IMR-90 (cell line): ENCODE data around the gene MAP3K13. TPM values are rescaled to one million over a fixed set of nuclear protein-coding genes. Genes with fewer than 3 reads are reported as not detected.

Experiments used
- ATAC-seq: fragments of 200-7000 bp; cut with Tn5 transposase; 2 replicates; pipeline ENCODE4 v1.9.1; 2020; ENCODE audit warnings: low read depth, mild to moderate bottlenecking, moderate library complexity
- BruUV-seq: library from RNA; stranded (reverse); fragments of 400-500 nt; replicated peaks from 2 replicates; lab custom pipeline; 2021; lab: Mats Ljungman, UMichigan
- CTCF ChIA-PET: fragments of 300-600 bp; formaldehyde crosslinking; extraction: SDS; loops from one replicate; lab custom pipeline; 2021; ENCODE audit warnings: antibody characterized with exemption; lab: Yijun Ruan, JAX
- POLR2A ChIA-PET: fragments of 300-600 bp; sonication (Branson Sonifier 250); formaldehyde crosslinking; loops from one replicate; lab custom pipeline; 2022; ENCODE audit warnings: antibody characterized with exemption; ENCODE audit not compliant: unreplicated experiment; lab: Charles Lee
- DNase-seq: peaks from one replicate; pipeline ENCODE4 v3.0.0; 2013
- H2AFZ ChIP-seq: replicated peaks from 2 replicates; pipeline ENCODE3; 2013; ENCODE audit warnings: low read length, mild to moderate bottlenecking; ENCODE audit not compliant: poor library complexity
- H2AK5ac ChIP-seq: 2 replicates; pipeline ENCODE4 v1.6.1; 2013; ENCODE audit warnings: low read depth, low read length, inconsistent platforms
- H2AK9ac ChIP-seq: replicated peaks from 2 replicates; pipeline ENCODE3; 2013; ENCODE audit warnings: mild to moderate bottlenecking, low read depth, low read length, moderate library complexity; ENCODE audit not compliant: poor library complexity
- H2BK120ac ChIP-seq: 2 replicates; pipeline ENCODE4 v1.6.1; 2013; ENCODE audit warnings: low read depth, low read length, inconsistent platforms
- H2BK15ac ChIP-seq: 3 replicates; pipeline ENCODE4 v1.6.1; 2013; ENCODE audit warnings: low read depth, low read length, inconsistent platforms
- H2BK20ac ChIP-seq: 2 replicates; pipeline ENCODE4 v1.6.1; 2013; ENCODE audit warnings: low read depth, mild to moderate bottlenecking, inconsistent platforms, low read length, moderate library complexity
- H2BK5ac ChIP-seq: 2 replicates; pipeline ENCODE4 v1.6.1; 2013; ENCODE audit warnings: mild to moderate bottlenecking, low read depth, low read length, inconsistent platforms; ENCODE audit not compliant: poor library complexity, severe bottlenecking
- H3K14ac ChIP-seq: replicated peaks from 2 replicates; pipeline ENCODE4 v1.6.1; 2013; ENCODE audit warnings: low read depth, low read length, inconsistent platforms
- H3K18ac ChIP-seq: 2 replicates; pipeline ENCODE4 v1.6.1; 2013; ENCODE audit warnings: low read depth, low read length, control low read depth
- H3K23ac ChIP-seq: 2 replicates; pipeline ENCODE4 v1.6.1; 2013; ENCODE audit warnings: low read depth, low read length, inconsistent platforms
- H3K27ac ChIP-seq: 2 replicates; pipeline ENCODE4 v1.5.1; 2013; ENCODE audit warnings: mild to moderate bottlenecking, control low read depth, low read length; ENCODE audit not compliant: insufficient read depth
- H3K27me3 ChIP-seq: 2 replicates; pipeline ENCODE4 v1.6.1; 2013; ENCODE audit warnings: low read length; ENCODE audit not compliant: control insufficient read depth, insufficient read depth
- H3K36me3 ChIP-seq: 2 replicates; pipeline ENCODE4 v1.6.1; 2013; ENCODE audit warnings: low read length, mixed read lengths; ENCODE audit not compliant: control insufficient read depth, insufficient read depth
- H3K4ac ChIP-seq: 2 replicates; pipeline ENCODE4 v1.6.1; 2013; ENCODE audit warnings: low read depth, low read length, inconsistent platforms
- H3K4me1 ChIP-seq: 2 replicates; pipeline ENCODE4 v1.6.1; 2013; ENCODE audit warnings: low read length, mixed read lengths; ENCODE audit not compliant: control insufficient read depth, insufficient read depth
- H3K4me2 ChIP-seq: 2 replicates; pipeline ENCODE4 v1.6.1; 2013; ENCODE audit warnings: low read depth, mild to moderate bottlenecking, control low read depth, low read length, moderate library complexity
- H3K4me3 ChIP-seq: 2 replicates; pipeline ENCODE4 v1.5.1; 2013; ENCODE audit warnings: low read depth, mild to moderate bottlenecking, control low read depth, low read length, moderate library complexity; ENCODE audit not compliant: insufficient read depth
- H3K56ac ChIP-seq: 2 replicates; pipeline ENCODE4 v1.6.1; 2013; ENCODE audit warnings: low read length, inconsistent platforms; ENCODE audit not compliant: insufficient read depth; ENCODE audit errors: extremely low read depth
- H3K79me1 ChIP-seq, 2 experiments: 2 replicates each; pipeline ENCODE4 v1.6.1; 2013; ENCODE audit warnings: low read length in 2 of 2, inconsistent platforms in 1 of 2, low read depth in 1 of 2
- H3K9ac ChIP-seq: 2 replicates; pipeline ENCODE4 v1.6.1; 2013; ENCODE audit warnings: low read depth, low read length, control low read depth
- H3K9me1 ChIP-seq: 2 replicates; pipeline ENCODE4 v1.6.1; 2013; ENCODE audit warnings: low read length, inconsistent platforms; ENCODE audit not compliant: insufficient read depth
- H3K9me3 ChIP-seq: 2 replicates; pipeline ENCODE4 v1.6.1; 2013; ENCODE audit warnings: low read length; ENCODE audit not compliant: control insufficient read depth, insufficient read depth
- H4K20me1 ChIP-seq: 2 replicates; pipeline ENCODE4 v1.6.1; 2013; ENCODE audit warnings: low read length, inconsistent platforms; ENCODE audit not compliant: insufficient read depth
- H4K5ac ChIP-seq: 2 replicates; pipeline ENCODE4 v1.6.1; 2013; ENCODE audit warnings: mild to moderate bottlenecking, low read depth, low read length, control low read depth
- H4K8ac ChIP-seq, 2 experiments: 2 replicates each; pipeline ENCODE4 v1.6.1; 2013; ENCODE audit warnings: low read depth in 2 of 2, low read length in 2 of 2, control low read depth in 1 of 2, inconsistent platforms in 1 of 2
- H4K91ac ChIP-seq: 2 replicates; pipeline ENCODE4 v1.6.1; 2013; ENCODE audit warnings: low read depth, low read length, inconsistent platforms; ENCODE audit not compliant: insufficient read depth
- BHLHE40 ChIP-seq: fragments of 150-350 bp; IDR thresholded peaks from 2 replicates; pipeline ENCODE4 v1.6.1; 2016; ENCODE audit warnings: mild to moderate bottlenecking, low read depth, low read length
- MAFK ChIP-seq: IDR thresholded peaks from 2 replicates; pipeline ENCODE4 v1.6.1; 2012; ENCODE audit warnings: low read depth, low read length, improper control_type of control experiment
- MAZ ChIP-seq: IDR thresholded peaks from 2 replicates; pipeline ENCODE4 v1.6.1; 2012; ENCODE audit warnings: low read depth, mild to moderate bottlenecking, low read length, improper control_type of control experiment, moderate library complexity, borderline replicate concordance
- RCOR1 ChIP-seq: IDR thresholded peaks from 2 replicates; pipeline ENCODE4 v1.6.1; 2012; ENCODE audit warnings: mild to moderate bottlenecking, low read length, improper control_type of control experiment; ENCODE audit not compliant: insufficient replicate concordance
- RFX5 ChIP-seq: IDR thresholded peaks from 2 replicates; pipeline ENCODE4 v1.8.0; 2012; ENCODE audit warnings: low read depth, mild to moderate bottlenecking, low read length, moderate library complexity
- SMC3 ChIP-seq: fragments of 150-350 bp; IDR thresholded peaks from 2 replicates; pipeline ENCODE4 v1.6.1; 2016; ENCODE audit warnings: low read depth, mild to moderate bottlenecking, antibody characterized with exemption, low read length, moderate library complexity
- WGBS, 2 experiments: methylation state at CpG; one replicate each; pipeline versions ENCODE4 v1.1.5 to v1.1.7; 2013; ENCODE audit warnings: missing lambda C conversion rate in 2 of 2; ENCODE audit not compliant: insufficient read length in 1 of 2; ENCODE audit errors: extremely low coverage in 2 of 2; 5-methylcytosine and 5-hydroxymethylcytosine counted together
- dilution Hi-C: fragments of 300-500 bp; cut with HindIII; formaldehyde crosslinking; loops from one replicate; pipeline ENCODE4 v1.14.3; 2018; ENCODE audit warnings: low sequenced_read_pairs; ENCODE audit not compliant: unreplicated experiment
- in situ Hi-C: fragments of 300-500 bp; cut with MboI; formaldehyde crosslinking; loops from 3 replicates; pipeline ENCODE4 v1.14.3; 2019; ENCODE audit warnings: low sequenced_read_pairs, inconsistent platforms, mixed read lengths
- intact Hi-C: fragments of 100-400 bp; cut with micrococcal nuclease; formaldehyde crosslinking; loops from 2 replicates; pipeline ENCODE4 v1.10.0; 2022
- polyA plus RNA-seq, 3 experiments: library from polyadenylated mRNA; depleted of rRNA; stranded (reverse); fragments of >200 nt; gene quantifications; 2 replicates each; pipeline ENCODE4 v1.2.3, GENCODE V29; 2012; ENCODE audit warnings: low replicate concordance in 1 of 3
- total RNA-seq: library from RNA; depleted of rRNA; stranded (reverse); fragments of >200 nt; gene quantifications from 2 replicates; pipeline ENCODE4 v1.2.3, GENCODE V29; 2012
- TF ChIP-seq, protein P1 (sequence below): conservative IDR thresholded peaks from 2 replicates; pipeline ENCODE4 v1.5.1; 2012; ENCODE audit warnings: mild to moderate bottlenecking, low read depth, low read length, improper control_type of control experiment

Gene MAP3K13
- total and polyA plus RNA-seq, 2 of the 4 experiments (the other 2 are of a cell fraction) = 9.9 to 17.6 TPM

DNA sequence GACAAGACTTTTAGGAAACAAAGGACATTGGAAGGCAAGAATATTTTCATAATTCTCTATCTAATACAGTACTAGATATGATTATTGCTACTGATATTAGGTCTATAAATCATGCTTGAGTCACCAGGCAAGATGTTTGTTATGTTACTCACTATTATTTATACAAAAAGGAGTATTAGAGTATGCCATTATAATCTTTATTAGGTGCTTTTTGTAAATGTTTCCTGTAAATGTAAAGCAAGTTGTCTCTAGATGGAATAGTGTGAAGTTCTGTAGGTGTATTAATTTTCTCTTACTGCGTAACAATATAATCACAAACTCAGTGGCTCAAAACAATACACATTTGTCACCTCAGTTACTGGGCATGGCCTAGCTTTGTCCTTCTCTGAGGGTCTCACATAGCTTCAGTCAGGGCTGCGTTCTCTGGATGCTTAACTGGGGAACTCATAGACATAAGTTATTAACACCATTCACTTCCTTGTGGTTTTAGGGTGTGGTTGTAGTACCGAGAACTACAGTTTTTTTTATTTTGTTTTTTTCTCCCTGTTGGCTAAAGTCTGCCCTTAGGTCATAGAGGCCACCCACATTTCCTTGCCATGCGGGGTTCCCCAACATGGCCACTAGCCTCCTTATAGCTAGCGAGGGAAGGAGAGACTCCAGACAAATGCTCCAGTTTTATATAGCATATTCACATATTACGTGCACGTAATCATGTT lies 20.3 kb upstream of the MAP3K13 start:
- Histone ChIP-seq H2BK5ac (no peak overlapping the region), H3K9me1 (no peaks in the 10 kb centered on the region), H2AK5ac (no peak overlapping the region), H3K27ac (no peak overlapping the region), H4K20me1 (no peaks in the 10 kb centered on the region), H3K4me3 (no peak overlapping the region), H3K4ac (no peak overlapping the region), H3K27me3 (no peaks in the 10 kb centered on the region), H3K9ac (no peak overlapping the region), H4K8ac (no peak overlapping the region), H3K9me3 (no peaks in the 10 kb centered on the region), H2BK20ac (no peak overlapping the region), H2BK15ac (no peak overlapping the region), H3K36me3 (no peaks in the 10 kb centered on the region), H3K14ac (no peak overlapping the region), H3K79me1 (no peaks in the 10 kb centered on the region), H4K91ac (no peak overlapping the region), H3K18ac (no peak overlapping the region), H3K4me1 (no peaks in the 10 kb centered on the region), H2AFZ (no peak overlapping the region), H3K23ac (no peak overlapping the region), H2BK120ac (no peak overlapping the region), H4K5ac (no peak overlapping the region), H2AK9ac (no peak overlapping the region), H3K4me2 (no peak overlapping the region), H3K56ac (no peak overlapping the region)
- CTCF ChIA-PET = no interaction called here
- BruUV-seq = no TSS peak
- no peak for DNase-seq
- in situ Hi-C loops = no loop called here
- ATAC-seq = no peak
- dilution Hi-C loops = no loop called here
- intact Hi-C loops = no loop called here
- no CpG with 5 or more reads among the region's 7 CpGs for WGBS, 2 experiments
- TF ChIP-seq SMC3 (no peak), RCOR1 (no peak), MAZ (no peak), RFX5 (no peak), BHLHE40 (no peak), MAFK (no peak)
- TF ChIP-seq, protein P1, sequence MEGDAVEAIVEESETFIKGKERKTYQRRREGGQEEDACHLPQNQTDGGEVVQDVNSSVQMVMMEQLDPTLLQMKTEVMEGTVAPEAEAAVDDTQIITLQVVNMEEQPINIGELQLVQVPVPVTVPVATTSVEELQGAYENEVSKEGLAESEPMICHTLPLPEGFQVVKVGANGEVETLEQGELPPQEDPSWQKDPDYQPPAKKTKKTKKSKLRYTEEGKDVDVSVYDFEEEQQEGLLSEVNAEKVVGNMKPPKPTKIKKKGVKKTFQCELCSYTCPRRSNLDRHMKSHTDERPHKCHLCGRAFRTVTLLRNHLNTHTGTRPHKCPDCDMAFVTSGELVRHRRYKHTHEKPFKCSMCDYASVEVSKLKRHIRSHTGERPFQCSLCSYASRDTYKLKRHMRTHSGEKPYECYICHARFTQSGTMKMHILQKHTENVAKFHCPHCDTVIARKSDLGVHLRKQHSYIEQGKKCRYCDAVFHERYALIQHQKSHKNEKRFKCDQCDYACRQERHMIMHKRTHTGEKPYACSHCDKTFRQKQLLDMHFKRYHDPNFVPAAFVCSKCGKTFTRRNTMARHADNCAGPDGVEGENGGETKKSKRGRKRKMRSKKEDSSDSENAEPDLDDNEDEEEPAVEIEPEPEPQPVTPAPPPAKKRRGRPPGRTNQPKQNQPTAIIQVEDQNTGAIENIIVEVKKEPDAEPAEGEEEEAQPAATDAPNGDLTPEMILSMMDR = no peak
- POLR2A ChIA-PET = no interaction called here
